HepG2 (cell line): Measurements from ENCODE around the gene FAM111A. TPM values are rescaled to one million over a fixed set of nuclear protein-coding genes. Genes with fewer than 3 reads are reported as not detected.

Experiments used
- ATM ChIP-seq: fragments of 450-650 bp; IDR thresholded peaks from 2 replicates; pipeline ENCODE4 v1.7.1; 2017; ENCODE audit warnings: mild to moderate bottlenecking, borderline replicate concordance
- CREM ChIP-seq, 2 experiments: sonication (generic) in 1 of 2; formaldehyde crosslinking in 1 of 2; IDR thresholded peaks; 2 replicates each; pipeline versions ENCODE4 v1.4.0 to v1.6.1; 2016 to 2020; ENCODE audit warnings: antibody characterized with exemption in 1 of 2, mild to moderate bottlenecking in 1 of 2, missing genetic modification reagents in 1 of 2
- MBD4 ChIP-seq: IDR thresholded peaks from 2 replicates; pipeline ENCODE4 v1.6.1; 2012; ENCODE audit warnings: low read length, inconsistent platforms, borderline replicate concordance
- MYNN ChIP-seq: sonication (generic); formaldehyde crosslinking; IDR thresholded peaks from 2 replicates; pipeline ENCODE4 v1.4.0; 2020; ENCODE audit warnings: mild to moderate bottlenecking, low read depth, missing genetic modification reagents
- NFATC3 ChIP-seq: sonication (generic); formaldehyde crosslinking; IDR thresholded peaks from 2 replicates; pipeline ENCODE4 v1.5.1; 2020; ENCODE audit warnings: mild to moderate bottlenecking, missing genetic modification reagents
- NFE2 ChIP-seq: sonication (generic); formaldehyde crosslinking; IDR thresholded peaks from 2 replicates; pipeline ENCODE4 v1.4.0; 2020; ENCODE audit warnings: missing genetic modification reagents
- POGZ ChIP-seq: sonication (generic); formaldehyde crosslinking; IDR thresholded peaks from 2 replicates; pipeline ENCODE4 v1.4.0; 2020; ENCODE audit warnings: mild to moderate bottlenecking, missing genetic modification reagents
- RNF2 ChIP-seq: fragments of 450-650 bp; conservative IDR thresholded peaks from 2 replicates; pipeline ENCODE4 v1.6.1; 2016; ENCODE audit warnings: low read depth
- SMARCE1 ChIP-seq: fragments of 450-650 bp; IDR thresholded peaks from 2 replicates; pipeline ENCODE4 v1.6.1; 2017; ENCODE audit warnings: borderline replicate concordance
- SP140L ChIP-seq: sonication (generic); formaldehyde crosslinking; IDR thresholded peaks from 2 replicates; pipeline ENCODE4 v1.4.0; 2020; ENCODE audit warnings: missing genetic modification reagents, borderline replicate concordance
- SRSF4 ChIP-seq: fragments of 200-400 bp; formaldehyde crosslinking; IDR thresholded peaks from one replicate; pipeline ENCODE4 v1.6.1; 2018; ENCODE audit warnings: mild to moderate bottlenecking, low read depth, low read length, moderate library complexity; ENCODE audit not compliant: poor library complexity, severe bottlenecking
- ZBTB21 ChIP-seq: sonication (generic); formaldehyde crosslinking; IDR thresholded peaks from 2 replicates; pipeline ENCODE4 v1.4.0; 2020; ENCODE audit warnings: missing genetic modification reagents
- ZFX ChIP-seq: sonication (generic); formaldehyde crosslinking; IDR thresholded peaks from 2 replicates; pipeline ENCODE4 v1.4.0; 2020; ENCODE audit warnings: mild to moderate bottlenecking, low read depth, missing genetic modification reagents, moderate library complexity
- ZNF20 ChIP-seq: sonication (generic); formaldehyde crosslinking; IDR thresholded peaks from 2 replicates; pipeline ENCODE4 v1.4.0; 2020; ENCODE audit warnings: mild to moderate bottlenecking, moderate library complexity, missing genetic modification reagents
- ZNF33A ChIP-seq: sonication (generic); formaldehyde crosslinking; IDR thresholded peaks from 2 replicates; pipeline ENCODE4 v1.5.1; 2020; ENCODE audit warnings: missing genetic modification reagents, mild to moderate bottlenecking, moderate library complexity, borderline replicate concordance
- ZNF607 ChIP-seq: sonication (generic); formaldehyde crosslinking; IDR thresholded peaks from 2 replicates; pipeline ENCODE4 v1.5.1; 2020; ENCODE audit warnings: missing genetic modification reagents, mild to moderate bottlenecking, borderline replicate concordance
- ZNF652 ChIP-seq: IDR thresholded peaks from 2 replicates; pipeline ENCODE4 v1.6.1; 2016; ENCODE audit warnings: low read depth, borderline replicate concordance
- ZNF670 ChIP-seq: sonication (generic); formaldehyde crosslinking; IDR thresholded peaks from 2 replicates; pipeline ENCODE4 v1.8.0; 2022; ENCODE audit warnings: mild to moderate bottlenecking, missing genetic modification reagents, borderline replicate concordance
- ZNF850 ChIP-seq: sonication (generic); formaldehyde crosslinking; conservative IDR thresholded peaks from 2 replicates; pipeline ENCODE4 v1.9.0; 2021; ENCODE audit warnings: mild to moderate bottlenecking, missing genetic modification reagents
- polyA plus RNA-seq, 8 experiments: library from polyadenylated mRNA; depleted of rRNA in 3 of 8; stranded (reverse) in 7 of 8; unstranded in 1 of 8; fragments of >200 nt; fragmentation: Illumina TruSeq in 4 of 8; extraction: Trizol in 4 of 8; gene quantifications; 2 replicates each; pipeline versions ENCODE4 v1.2.1 to v1.2.3, GENCODE V29; 2011 to 2016; ENCODE audit warnings: low read depth in 4 of 8, missing spikeins in 1 of 8, mixed read lengths in 1 of 8; ENCODE audit not compliant: insufficient read depth in 1 of 8
- total RNA-seq, 5 experiments: library from RNA; depleted of rRNA; stranded (reverse); fragments of >200 nt; fragmentation: Illumina TruSeq; extraction: Trizol; gene quantifications; 2 replicates each; pipeline ENCODE4 v1.2.3, GENCODE V29; 2016; ENCODE audit warnings: low read depth in 1 of 5
- TF ChIP-seq, protein P1 (sequence below): sonication (generic); formaldehyde crosslinking; IDR thresholded peaks from 2 replicates; pipeline ENCODE4 v1.8.0; 2022; ENCODE audit warnings: missing genetic modification reagents, mild to moderate bottlenecking, borderline replicate concordance
- TF ChIP-seq, protein P2 (sequence below): sonication (generic); formaldehyde crosslinking; IDR thresholded peaks from 2 replicates; pipeline ENCODE4 v1.5.0; 2020; ENCODE audit warnings: missing genetic modification reagents, mild to moderate bottlenecking, borderline replicate concordance
- TF ChIP-seq, protein P3 (sequence below): sonication (generic); formaldehyde crosslinking; IDR thresholded peaks from 2 replicates; pipeline ENCODE4 v1.8.1; 2023; ENCODE audit warnings: mild to moderate bottlenecking, missing genetic modification reagents, borderline replicate concordance
- TF ChIP-seq, protein P4 (sequence below): fragments of 450-650 bp; IDR thresholded peaks from 2 replicates; pipeline ENCODE4 v1.6.1; 2017
- TF ChIP-seq, protein P5 (sequence below): sonication (generic); formaldehyde crosslinking; IDR thresholded peaks from 2 replicates; pipeline ENCODE4 v1.4.0; 2020; ENCODE audit warnings: missing genetic modification reagents

FAM111A gene
- total and polyA plus RNA-seq, 2 of the 13 experiments (the other 11 are each of a cell fraction or from before 2014, with no cell fraction given) = 3.2 to 13.5 TPM

DNA sequence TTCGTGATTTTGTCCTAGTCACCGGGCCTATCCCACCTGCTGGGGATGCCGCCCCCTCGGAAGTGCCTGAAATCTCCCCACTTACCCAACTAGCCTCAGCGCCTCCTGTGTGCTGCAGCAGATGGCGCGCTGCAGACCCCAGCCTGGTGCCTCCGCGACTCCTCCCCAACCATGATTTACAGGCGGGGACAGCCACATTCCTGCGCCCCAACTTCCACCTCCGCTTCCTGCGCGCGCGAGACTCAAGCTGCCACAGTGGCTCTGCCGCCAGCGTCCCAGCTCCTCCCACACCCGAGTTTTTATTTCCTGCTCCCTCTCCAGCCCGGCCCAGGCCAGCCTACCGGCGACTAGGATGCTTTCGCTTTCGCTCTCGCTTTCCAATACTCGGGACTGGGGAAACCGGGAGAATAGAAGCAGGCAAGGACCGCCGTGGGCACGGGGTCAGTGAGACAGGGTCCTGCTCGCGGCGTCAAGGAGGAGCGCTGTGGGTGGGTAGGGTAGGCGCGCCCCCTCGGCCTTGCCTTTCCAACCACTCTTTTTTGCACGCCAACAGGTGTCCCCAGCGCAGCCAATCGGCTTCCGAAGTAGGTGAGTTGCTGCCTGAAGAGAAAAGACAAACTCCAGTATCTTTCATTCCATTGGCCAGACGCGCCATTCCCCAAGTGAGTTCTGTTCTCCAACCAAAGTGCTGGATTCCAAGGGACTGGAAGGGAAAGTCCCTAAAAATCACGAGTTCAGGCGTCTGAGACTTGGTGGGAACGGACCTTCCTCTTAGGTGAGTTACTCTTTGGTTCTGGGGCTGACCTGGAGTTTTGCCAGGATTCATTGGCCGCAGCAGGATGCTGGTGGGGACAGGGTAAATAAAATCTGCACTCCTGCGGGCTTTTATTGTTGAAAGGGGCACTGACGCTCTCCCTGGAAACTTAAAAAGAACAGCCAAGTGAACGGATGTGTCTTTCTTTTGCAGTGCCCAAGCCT is at the start of gene FAM111A (continued):
- no peak; the same call in 1 of the 2 replicates for TF ChIP-seq ZNF670
- no peak for TF ChIP-seq ZBTB21 (CRISPR knock-in tag)
- no peak for TF ChIP-seq SP140L (CRISPR knock-in tag)
- TF ChIP-seq ZNF652 (CRISPR knock-in tag) = no peak
- peak; percentile 84 for TF ChIP-seq POGZ (CRISPR knock-in tag)
- peak; percentile 78; the same call in 1 of the 2 replicates for TF ChIP-seq ZFX (CRISPR knock-in tag)
- TF ChIP-seq, protein P1, sequence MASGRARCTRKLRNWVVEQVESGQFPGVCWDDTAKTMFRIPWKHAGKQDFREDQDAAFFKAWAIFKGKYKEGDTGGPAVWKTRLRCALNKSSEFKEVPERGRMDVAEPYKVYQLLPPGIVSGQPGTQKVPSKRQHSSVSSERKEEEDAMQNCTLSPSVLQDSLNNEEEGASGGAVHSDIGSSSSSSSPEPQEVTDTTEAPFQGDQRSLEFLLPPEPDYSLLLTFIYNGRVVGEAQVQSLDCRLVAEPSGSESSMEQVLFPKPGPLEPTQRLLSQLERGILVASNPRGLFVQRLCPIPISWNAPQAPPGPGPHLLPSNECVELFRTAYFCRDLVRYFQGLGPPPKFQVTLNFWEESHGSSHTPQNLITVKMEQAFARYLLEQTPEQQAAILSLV (CRISPR knock-in tag) = no peak
- TF ChIP-seq CREM (IDR thresholded peaks at IDR 0.05) = no peak
- TF ChIP-seq CREM (CRISPR knock-in tag; IDR thresholded peaks at IDR 0.05) = no peak
- TF ChIP-seq RNF2 = 0 out of 2 replicates have a peak, but pooled peaks have one; percentile 23
- TF ChIP-seq SMARCE1 = no peak
- TF ChIP-seq MBD4 = no peak
- TF ChIP-seq ZNF607 (CRISPR knock-in tag) = no peak
- TF ChIP-seq SRSF4 = no peak
- no peak for TF ChIP-seq ZNF33A (CRISPR knock-in tag)
- TF ChIP-seq ZNF20 (CRISPR knock-in tag) = no peak
- TF ChIP-seq, protein P2, sequence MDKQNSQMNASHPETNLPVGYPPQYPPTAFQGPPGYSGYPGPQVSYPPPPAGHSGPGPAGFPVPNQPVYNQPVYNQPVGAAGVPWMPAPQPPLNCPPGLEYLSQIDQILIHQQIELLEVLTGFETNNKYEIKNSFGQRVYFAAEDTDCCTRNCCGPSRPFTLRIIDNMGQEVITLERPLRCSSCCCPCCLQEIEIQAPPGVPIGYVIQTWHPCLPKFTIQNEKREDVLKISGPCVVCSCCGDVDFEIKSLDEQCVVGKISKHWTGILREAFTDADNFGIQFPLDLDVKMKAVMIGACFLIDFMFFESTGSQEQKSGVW (CRISPR knock-in tag) = no peak
- no peak for TF ChIP-seq ATM
- no peak for TF ChIP-seq MYNN
- no peak for TF ChIP-seq NFE2
- TF ChIP-seq, protein P3, sequence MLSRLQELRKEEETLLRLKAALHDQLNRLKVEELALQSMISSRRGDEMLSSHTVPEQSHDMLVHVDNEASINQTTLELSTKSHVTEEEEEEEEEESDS (CRISPR knock-in tag) = 0 out of 2 replicates have a peak, but pooled peaks have one; percentile 64
- no peak; the same call in 1 of the 2 replicates for TF ChIP-seq NFATC3
- TF ChIP-seq ZNF850 (CRISPR knock-in tag) = no peak
- TF ChIP-seq, protein P4, sequence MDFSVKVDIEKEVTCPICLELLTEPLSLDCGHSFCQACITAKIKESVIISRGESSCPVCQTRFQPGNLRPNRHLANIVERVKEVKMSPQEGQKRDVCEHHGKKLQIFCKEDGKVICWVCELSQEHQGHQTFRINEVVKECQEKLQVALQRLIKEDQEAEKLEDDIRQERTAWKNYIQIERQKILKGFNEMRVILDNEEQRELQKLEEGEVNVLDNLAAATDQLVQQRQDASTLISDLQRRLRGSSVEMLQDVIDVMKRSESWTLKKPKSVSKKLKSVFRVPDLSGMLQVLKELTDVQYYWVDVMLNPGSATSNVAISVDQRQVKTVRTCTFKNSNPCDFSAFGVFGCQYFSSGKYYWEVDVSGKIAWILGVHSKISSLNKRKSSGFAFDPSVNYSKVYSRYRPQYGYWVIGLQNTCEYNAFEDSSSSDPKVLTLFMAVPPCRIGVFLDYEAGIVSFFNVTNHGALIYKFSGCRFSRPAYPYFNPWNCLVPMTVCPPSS = no peak
- TF ChIP-seq, protein P5, sequence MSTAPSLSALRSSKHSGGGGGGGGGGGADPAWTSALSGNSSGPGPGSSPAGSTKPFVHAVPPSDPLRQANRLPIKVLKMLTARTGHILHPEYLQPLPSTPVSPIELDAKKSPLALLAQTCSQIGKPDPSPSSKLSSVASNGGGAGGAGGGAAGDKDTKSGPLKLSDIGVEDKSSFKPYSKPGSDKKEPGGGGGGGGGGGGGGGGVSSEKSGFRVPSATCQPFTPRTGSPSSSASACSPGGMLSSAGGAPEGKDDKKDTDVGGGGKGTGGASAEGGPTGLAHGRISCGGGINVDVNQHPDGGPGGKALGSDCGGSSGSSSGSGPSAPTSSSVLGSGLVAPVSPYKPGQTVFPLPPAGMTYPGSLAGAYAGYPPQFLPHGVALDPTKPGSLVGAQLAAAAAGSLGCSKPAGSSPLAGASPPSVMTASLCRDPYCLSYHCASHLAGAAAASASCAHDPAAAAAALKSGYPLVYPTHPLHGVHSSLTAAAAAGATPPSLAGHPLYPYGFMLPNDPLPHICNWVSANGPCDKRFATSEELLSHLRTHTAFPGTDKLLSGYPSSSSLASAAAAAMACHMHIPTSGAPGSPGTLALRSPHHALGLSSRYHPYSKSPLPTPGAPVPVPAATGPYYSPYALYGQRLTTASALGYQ (CRISPR knock-in tag) = no peak
